GM21423 (cell line): ENCODE measurements around the gene CDH4.

Experiments
- ATAC-seq: cut with Tn5 transposase; IDR thresholded peaks from one replicate; pipeline ENCODE4 v1.9.1; 2021; ENCODE audit warnings: mild to moderate bottlenecking, moderate library complexity; ENCODE audit not compliant: unreplicated experiment

Gene CDH4

DNA sequence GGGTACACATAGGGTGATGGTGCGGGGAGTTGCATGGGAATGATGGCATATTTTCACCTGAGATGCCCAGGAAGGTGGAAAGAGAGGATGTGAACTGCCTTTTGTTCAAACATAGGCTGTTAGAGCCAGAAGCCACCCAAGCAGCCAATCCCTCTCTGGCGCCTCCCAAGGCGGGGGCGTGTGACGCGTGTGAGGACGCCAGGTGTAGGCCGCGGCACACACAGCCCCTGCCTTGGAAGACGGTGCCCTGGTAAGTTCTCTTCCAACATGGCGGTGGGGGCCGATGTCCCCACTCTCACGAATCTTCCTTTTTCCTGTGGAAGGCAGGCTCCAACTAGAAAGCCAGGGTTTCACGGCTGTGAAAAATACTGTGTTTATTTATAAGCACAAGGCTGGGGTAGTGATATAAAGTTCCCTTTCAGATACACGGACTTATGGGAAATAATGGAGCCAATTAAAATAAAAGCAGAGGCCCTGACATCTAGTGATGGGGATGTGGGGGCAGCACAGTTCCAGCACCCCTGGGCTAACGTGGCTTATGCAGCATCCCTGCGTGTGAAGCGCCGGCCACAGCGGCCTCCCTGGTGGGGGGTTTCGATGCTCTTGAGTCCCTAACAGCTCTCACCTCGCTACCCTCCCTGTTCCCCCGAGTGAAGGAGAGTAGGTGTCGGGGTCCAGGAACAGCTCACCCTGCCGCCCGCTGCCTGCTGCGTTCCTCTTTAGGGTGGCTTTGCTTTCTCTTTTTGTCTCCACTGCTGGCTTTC lies 28.3 kb downstream of the CDH4 start:
- ATAC-seq, result no peak

DNA sequence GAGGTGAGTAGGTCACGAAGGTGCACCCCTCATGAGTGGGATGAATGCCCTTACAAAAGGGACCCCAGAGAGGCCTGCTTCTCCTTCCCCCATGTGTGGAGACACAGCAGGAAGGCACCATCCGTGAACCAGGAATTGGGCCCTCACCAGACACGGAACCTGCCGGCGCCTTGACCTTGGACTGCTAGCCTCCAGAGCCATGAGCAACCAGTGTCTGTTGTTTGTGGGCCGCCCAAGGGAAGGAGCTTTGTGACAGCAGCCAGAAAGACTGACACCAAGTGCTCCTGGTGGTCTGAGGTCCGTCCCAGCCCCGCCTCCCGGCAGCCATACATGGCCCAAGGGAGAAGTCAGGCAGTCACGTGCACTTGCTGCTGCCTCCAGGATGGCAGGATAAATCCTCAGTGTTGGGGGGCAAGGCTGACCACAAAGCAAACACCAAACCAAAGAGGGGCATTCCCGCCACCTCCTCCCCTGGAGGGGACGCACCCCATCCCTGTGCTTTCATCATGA lies 29.3 kb downstream of the CDH4 start:
- ATAC-seq, result no peak

DNA sequence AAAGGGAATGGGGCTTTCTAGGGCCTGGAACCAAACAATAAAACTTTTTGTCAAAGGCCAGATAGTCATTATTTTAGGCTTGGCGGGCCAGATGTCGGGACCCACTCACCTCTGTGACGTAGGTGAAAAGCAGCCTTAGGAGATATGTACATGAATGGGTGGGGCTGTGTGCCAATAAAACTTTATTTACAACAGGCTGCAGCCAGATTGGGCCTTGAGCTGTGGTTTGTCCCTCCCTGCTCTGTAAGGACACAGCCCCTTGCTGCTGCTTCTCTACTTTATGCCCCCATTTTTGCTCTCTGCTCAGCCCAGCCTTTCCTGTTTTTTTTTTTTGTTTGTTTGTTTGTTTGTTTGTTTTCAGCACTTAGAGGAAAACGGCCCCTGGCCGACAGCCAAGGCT lies 32.7 kb downstream of the CDH4 start:
- ATAC-seq, result no peak

DNA sequence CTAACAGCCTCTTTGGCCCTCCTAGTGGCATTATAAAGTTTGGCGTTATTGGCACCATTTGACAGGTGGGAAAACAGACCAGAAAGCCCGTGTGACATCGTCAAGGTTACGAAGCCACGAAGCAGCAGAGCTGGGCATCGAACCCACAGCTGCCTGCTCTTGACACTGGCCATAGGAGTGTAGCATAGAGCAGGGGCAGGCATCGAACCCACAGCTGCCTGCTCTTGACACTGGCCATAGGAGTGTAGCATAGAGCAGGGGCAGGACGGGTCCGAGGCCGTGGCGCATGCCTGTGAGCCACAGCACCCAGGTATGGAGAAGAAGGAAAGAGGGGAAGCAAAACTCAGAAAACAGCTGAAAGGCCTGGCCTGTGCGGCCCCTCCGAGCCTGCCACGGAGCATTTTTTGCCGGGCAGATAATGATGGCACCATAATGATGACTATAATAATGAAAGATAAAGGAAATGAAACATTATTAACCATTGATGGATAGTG lies 33.1 kb downstream of the CDH4 start:
- no peak for ATAC-seq

DNA sequence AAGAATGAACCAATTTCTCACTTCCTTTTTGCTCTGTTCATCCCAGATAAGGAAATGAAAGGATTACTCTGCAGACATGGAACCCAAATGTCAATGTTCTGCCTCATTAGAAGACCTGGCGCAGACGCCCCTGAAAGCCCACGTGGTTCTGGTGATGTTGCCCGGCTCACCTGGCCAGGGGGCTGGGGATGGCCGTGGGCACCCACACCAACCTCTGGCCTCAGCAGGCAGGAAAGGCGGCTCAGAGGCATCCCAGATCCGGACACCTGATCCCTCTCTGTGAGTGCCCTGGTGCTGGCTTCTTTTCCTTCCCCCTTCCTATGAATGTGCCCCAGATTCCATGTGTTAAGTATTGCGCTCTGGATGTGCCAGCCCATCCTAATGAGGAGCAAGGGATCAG lies 33.6 kb downstream of the CDH4 start:
- no peak for ATAC-seq

DNA sequence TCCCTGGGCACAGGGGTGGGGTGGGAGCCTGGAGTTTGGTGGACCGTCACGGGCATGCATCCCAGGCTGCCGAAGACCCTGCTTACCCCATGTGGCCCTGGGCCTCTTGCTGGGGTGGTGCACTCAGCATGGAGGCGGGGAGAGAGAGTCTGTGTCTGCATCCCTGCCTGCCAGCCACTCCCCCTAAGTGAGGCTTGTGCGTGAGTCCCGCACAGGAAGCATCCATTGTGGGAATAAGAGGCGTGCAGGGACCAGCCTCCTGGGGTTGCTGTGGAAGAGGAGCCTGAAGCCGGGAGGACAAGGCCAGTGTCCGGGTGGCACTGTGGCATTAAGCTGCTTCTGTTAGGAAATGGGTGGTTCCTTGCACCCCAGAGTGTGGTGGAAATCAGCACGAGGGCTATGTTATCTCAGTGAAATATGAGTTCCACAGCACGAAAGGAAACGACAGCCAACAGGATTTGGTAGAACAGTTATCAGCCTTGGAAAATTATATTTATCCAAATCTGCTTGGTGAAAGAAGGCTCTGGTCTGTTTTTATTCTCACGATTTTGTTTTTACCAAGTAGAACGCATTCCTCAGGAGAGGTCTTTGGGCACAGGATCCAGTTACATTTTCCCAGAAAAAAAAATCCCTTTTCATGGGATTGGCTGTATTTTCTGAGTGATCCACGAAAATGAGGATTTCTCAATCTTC lies 35.7 kb downstream of the CDH4 start:
- ATAC-seq, result no peak

DNA sequence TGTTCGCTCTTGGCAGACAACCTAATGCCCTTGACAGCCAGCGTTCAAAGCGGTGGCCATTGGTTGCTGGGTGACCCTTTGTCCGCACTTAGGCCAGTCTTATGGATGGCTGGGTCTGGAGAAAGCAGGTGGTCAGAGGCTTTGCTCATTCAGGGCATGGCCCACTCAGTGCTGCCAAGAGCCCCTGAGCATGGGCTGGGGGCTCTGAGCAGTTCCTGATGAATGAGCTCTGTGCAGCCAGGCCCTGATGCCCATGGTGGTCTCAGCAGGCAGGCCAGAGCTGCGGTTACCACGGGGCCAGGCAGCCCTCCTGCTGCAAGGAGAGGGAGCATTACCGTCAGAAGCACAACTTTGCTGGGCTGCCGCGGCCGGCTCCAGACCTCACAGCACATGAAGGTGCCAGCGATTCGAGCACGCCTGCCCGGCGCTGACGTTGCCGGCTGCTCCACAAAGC lies 36.3 kb downstream of the CDH4 start:
- ATAC-seq, result no peak

DNA sequence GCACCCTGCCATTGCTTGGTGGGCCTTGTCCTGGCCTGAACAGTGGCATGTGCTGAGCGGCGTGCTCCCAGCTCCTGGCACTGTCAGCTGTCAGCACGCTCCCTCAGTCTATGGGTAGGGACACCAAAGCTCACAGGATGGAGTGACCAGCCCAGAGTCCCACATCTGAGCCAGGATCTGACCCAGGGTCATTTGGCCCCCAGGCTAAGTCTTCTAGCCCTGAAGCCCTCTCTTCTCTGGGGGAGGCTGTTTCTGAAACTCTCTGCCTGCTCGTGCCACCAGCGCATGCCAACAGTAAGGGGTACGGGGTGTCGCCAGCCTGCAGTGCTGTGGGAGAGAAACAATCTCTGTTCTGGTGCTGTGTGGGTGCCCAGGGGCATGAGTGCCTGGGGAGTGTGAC lies 37.1 kb downstream of the CDH4 start:
- no peak for ATAC-seq

DNA sequence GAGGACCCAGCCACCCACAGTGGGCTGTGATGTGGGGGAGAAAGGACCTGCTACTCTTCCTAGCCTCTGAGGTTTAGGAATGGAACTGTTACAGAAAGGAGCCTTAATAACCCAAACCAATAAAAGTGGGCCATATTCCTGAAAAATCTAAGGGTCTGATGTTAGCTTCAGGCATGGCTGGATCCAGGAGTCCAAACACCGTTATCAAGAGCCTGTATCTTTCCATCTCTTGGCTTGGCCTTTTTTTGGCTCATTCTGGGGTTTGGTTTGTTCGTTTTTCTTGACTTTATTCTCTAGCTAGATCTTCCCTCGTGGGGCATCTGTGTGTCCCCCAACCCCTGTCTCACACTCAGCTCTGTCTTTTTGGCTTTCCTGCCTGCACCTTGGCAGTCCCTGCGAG lies 38.7 kb downstream of the CDH4 start:
- ATAC-seq, result no peak

DNA sequence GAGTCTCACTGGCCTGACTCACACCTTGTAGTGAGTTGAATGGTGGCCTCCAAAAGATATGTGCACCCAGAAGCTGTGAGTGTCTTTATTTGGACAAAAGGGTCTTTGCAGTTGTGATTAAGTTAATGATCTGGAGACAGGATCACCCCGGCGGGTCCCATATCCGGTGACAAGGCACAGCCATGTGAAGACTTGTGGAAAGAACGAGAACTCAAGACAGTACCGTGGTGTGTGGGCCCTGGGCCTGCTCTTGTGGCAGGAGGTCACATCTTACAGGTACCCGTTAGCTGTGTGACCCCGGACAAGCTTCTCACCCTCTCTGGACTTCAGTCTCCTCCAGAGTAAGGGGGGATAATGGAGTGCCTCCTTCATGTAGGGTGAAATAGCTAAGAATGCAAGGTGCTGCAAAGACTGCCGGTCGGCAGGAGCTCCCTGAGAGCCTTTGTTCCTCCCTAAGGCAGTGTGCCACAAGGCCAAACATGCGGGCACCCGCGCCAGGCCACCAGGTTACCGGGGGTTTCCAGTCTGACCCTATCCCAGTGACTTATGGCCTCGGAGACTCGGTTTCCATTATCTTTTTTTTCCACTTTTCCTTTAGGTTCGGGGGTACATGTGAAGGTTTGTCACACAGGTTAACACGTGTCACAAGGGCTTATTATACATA lies 39.2 kb downstream of the CDH4 start:
- no peak for ATAC-seq

DNA sequence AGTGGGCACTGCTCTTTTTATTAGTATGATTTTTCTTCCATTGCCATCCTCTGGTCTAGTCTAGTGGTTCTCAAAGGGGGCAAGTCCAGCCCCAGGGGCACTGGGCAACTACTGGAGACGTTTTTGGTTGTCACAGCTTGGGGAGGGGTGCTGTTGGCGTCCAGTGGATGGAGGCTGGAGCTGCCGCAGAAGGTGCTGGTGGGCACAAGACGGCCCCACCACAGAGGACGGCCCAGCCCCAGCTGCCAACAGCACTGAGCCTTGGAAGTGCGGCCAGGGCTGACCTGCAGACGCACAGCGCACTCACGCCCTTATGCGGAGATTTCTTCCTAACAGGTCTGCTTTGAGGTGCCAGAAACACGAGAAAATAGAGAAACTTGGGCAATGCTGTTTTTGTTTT lies 40.3 kb downstream of the CDH4 start:
- no peak for ATAC-seq

DNA sequence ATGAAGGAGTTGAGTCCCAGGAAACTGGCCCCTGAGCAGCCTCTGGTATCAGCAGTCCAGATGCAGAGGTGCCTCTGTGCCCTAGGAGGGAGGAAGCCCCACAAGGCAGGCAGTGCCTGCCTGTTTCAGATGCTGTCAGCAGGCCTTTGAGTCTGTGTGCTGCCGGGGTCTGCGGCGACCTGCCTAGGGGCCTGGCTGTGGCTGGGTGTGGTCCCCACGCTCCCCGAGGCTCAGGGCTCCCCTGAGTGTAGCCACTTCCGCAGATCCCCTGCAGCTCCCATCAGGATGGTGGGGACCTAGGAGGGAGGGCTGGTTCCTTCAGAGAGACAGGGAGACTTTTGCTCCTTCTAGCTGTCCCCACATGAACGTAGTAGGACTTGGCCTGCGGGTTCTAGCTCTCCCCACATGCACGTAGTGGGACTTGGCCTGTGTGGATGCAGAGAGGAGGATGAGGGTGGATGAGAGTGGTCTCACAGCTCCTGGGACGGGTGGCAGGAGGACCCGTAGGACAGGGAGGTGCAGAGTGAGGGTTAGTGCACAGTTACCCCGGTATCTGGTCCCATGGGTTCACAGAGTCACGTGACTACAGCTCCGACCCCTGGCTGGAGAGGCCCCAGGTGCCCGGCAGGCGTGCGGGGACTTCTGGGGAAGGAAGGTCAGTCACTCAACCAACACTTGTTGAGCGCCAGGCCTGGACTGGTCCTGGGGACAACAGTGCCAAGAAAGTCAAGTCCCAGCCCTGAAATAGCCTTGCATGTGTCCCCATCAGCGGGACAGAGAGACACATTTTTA lies 41.0 kb downstream of the CDH4 start:
- ATAC-seq, result no peak

DNA sequence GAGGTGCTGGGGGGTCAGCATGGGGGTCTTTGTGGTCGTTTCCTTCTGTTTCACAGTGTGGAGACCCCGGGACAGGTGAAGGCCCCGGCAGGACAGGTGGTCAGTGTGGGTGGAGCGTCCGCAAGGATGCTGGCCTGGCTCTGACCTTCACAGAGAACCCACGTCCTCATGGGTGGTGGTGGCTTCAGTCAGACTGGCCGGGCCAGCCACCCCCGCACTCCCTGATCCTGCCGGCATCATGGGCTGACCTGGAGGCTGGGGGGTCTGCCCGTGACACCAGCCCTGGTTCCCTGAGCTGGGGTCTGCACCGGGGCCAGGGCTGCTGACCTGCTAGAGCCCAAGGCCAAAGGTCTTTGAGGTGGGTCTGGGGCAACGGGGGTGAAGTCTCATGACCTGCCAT lies 41.9 kb downstream of the CDH4 start:
- no peak for ATAC-seq

DNA sequence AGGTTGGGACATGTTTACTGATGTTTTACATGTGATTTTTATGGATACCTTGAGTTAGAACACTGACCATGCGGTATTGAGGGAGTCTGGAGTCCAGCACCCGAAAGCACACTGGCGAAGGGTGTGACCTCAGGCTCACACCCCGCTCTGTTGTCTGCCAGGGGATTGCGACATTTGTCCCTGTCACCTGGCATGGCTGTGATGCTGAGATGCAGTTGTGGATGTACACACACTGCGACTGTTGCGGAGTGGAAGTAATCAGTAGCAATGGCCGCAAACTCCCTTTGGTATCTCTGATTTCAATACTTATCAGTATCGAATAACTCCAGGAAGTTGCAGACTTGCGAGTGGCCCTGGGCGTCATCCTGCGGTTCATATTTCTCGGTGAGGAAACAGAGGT lies 43.2 kb downstream of the CDH4 start:
- ATAC-seq, result no peak

DNA sequence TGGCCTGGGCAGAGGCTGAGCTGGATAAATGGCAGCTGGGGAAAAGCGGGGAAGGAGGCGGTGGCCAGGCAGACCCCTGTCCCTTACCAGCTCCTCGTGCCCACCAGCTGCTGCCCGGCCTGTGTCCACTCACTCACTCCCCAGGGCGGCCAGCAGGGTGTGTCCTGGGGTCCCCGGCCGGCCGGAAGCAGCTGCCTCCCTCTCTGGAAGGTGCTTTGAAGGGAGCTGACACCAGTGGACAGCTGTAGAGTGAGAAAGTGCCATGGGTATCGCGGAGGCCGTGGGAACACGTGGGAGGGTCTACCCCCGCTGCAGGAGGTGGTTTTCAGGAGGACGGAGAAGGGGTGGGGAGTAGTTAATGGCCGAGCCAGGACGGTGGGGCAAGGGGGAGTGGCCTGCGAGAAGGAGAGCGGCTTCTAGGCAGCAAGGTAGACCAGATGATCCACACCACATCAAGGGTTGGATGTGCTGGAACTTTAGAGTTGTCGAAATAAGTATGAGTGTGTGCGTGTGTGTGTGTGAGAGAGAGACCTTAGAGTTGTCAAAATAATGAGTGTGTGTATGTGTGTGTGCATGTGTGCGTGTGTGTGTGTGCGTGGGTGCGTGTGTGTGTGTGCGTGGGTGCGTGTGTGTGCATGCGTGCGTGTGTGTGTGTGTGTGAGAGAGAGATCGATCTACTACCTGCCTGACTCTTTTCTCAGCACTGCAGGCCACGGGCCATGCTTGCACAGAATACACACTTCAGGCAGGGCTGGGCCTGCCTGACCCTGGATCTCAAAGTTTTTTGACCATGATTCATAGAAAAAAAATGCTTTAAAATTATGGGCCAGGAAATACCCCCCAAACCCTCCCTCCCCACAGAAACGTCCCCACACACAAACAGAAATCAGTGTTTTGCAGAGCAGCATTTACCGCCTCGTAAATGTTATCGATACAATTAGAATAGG lies 43.9 kb downstream of the CDH4 start:
- ATAC-seq, result no peak

DNA sequence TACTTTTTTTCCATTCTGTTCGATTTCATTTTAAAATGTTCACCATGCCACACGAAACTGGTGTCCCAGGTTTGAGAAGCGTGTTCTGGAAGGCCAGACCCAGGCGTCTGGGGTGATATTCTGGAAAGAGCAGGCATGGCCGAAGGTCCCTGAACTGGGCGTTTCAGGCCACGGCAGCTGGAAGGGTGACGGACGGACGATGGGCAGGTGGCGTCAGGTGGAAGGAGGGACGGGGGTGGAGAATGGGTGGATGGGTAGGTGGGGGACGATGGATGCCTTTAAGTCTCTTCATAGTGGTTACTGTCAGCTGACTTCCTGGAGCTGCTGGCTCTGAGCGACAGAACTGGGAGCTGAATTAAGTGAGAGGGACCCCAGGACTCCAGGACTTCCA lies 44.6 kb downstream of the CDH4 start:
- ATAC-seq, result no peak

DNA sequence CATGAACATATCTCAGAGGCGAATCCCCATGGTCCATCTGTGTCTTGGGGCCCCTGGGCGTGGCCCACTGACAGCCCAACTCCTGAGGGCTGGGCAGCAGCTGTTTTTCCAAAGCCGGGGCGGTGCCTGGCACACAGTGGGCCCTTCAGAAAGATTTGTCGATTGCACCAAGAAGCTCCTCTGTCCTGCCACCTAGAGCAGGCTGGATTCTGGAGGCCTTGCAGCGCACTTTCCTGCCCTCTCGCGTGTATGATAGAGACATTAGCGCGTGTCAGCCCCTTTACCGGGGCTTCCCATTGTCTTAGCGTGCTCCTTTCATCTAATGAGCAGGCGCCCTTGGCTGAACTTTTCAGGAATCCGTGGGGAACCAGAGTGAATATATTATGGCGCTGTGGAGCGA lies 45.4 kb downstream of the CDH4 start:
- no peak for ATAC-seq

DNA sequence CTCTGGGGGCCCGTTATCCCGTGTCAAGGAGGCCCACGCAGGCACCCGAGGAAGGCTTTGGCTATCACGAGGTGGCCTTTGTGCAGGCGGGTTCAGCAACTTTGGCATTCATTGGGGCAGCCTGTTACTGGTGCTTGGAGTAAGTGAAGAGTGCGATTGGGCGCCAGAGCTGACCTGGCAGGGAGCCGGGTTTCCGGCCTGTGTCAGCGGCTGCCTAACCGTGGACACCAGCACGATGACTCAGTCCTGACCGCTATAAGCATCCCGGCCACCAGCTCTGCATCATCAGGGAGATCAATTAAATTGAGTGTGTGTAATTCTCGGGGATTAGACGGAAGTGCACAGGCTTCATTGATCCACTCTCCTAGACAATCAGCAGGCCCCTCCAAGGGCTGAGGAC lies 45.9 kb downstream of the CDH4 start:
- no peak for ATAC-seq

DNA sequence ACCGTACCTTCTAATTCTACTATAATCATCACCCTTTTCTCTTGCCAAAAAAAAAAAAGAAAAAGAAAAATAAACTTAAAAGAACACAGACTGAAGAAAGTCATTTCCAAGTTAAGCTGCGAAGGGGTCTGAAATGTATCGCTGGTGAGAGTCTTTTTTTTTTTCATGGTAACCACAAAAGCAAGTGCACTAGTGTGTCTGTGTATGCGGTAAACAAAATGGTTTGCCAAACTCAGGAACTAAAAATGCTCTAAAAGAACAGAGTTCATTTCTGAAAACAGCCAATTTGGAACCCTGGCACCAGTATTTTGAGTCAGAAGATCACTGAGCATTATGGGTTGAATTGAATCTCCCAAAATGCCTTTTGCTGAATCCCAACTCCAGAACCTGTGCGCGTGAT lies 46.6 kb downstream of the CDH4 start:
- no peak for ATAC-seq

DNA sequence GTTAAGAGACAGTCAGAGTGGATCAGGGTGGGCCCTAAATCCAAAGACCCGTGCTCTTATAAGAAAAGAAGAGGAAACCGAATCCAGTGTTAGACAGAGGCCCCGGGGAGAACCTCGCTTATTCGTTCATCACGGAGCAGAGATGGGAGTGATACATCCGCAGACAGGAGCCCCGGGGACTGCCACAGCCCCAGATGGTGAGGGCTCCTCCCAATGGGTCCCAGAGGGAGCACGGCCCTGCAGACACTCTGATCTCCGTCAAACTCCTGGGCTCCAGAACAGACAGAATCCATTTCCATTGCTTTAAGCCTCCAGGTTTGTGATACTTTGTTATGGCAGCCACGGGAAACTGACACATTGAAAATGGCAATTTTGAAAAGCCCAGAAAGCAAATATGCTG lies 47.0 kb downstream of the CDH4 start:
- ATAC-seq, result no peak
